CD14-positive monocyte (primary cell): ENCODE results near the gene IGFL1. TPM values are rescaled to one million over a fixed set of nuclear protein-coding genes. Genes with fewer than 3 reads are reported as not detected.
"Not testable (repeated sequence)": the region's sequence is repeated elsewhere in the genome, so short reads cannot be mapped to it uniquely, and the experiment has no call there.

Experiments
- DNase-seq, 3 donors: peaks; one replicate each; pipeline ENCODE4 v3.0.0-alpha.2; 2011 to 2022
- H2AFZ ChIP-seq: 2 replicates; pipeline ENCODE4 v1.6.0; 2012; ENCODE audit warnings: mild to moderate bottlenecking, low read depth, low read length, inconsistent platforms; ENCODE audit not compliant: insufficient read depth, poor library complexity, severe bottlenecking
- H3K27ac ChIP-seq, 2 donors: 1 replicate in 1 of 2; 2 replicates in 1 of 2; pipeline ENCODE4 v1.5.1; 2012 to 2013; ENCODE audit warnings: low read length in 2 of 2, control low read depth in 1 of 2, inconsistent platforms in 1 of 2, low read depth in 1 of 2, mild to moderate bottlenecking in 1 of 2
- H3K27me3 ChIP-seq, 2 donors: one replicate each; pipeline versions ENCODE4 v1.6.0 to v1.6.1; 2011 to 2013; ENCODE audit warnings: low read length in 2 of 2; ENCODE audit not compliant: control insufficient read depth in 2 of 2, insufficient read depth in 2 of 2
- H3K36me3 ChIP-seq, 2 donors: replicated peaks in 1 of 2; 1 replicate in 1 of 2; 2 replicates in 1 of 2; pipeline versions ENCODE4 v1.5.1 to v1.6.1; 2012 to 2013; ENCODE audit warnings: low read length in 2 of 2, control low read depth in 1 of 2, inconsistent platforms in 1 of 2, mild to moderate bottlenecking in 1 of 2; ENCODE audit not compliant: insufficient read depth in 2 of 2, control insufficient read depth in 1 of 2
- H3K4me1 ChIP-seq, 2 donors: 1 replicate in 1 of 2; 2 replicates in 1 of 2; pipeline versions ENCODE4 v1.5.1 to v1.6.1; 2012 to 2013; ENCODE audit warnings: low read length in 2 of 2, control low read depth in 1 of 2, inconsistent platforms in 1 of 2, mild to moderate bottlenecking in 1 of 2, moderate library complexity in 1 of 2; ENCODE audit not compliant: insufficient read depth in 2 of 2, control insufficient read depth in 1 of 2
- H3K4me2 ChIP-seq: replicated peaks from 2 replicates; pipeline ENCODE3; 2012; ENCODE audit warnings: low read length, moderate library complexity, mild to moderate bottlenecking; ENCODE audit not compliant: poor library complexity, severe bottlenecking; ENCODE audit errors: extremely low read depth
- H3K4me3 ChIP-seq, 3 experiments: fragments of 200-600 bp in 1 of 3; sonication (generic) in 1 of 3; replicated peaks in 1 of 3; 1 replicate in 2 of 3; 2 replicates in 1 of 3; pipeline ENCODE4 v1.5.1; 2011 to 2013; ENCODE audit warnings: low read length in 3 of 3, mild to moderate bottlenecking in 3 of 3, control low read depth in 2 of 3, low read depth in 2 of 3, inconsistent platforms in 1 of 3, moderate library complexity in 1 of 3
- H3K79me2 ChIP-seq: 2 replicates; pipeline ENCODE4 v1.6.0; 2012; ENCODE audit warnings: mild to moderate bottlenecking, control low read depth, inconsistent platforms, low read length, moderate library complexity; ENCODE audit not compliant: insufficient read depth
- H3K9ac ChIP-seq: 2 replicates; pipeline ENCODE4 v1.6.0; 2017; ENCODE audit warnings: low read length, mild to moderate bottlenecking; ENCODE audit not compliant: insufficient read depth, poor library complexity, severe bottlenecking
- H3K9me3 ChIP-seq, 2 donors: replicated peaks in 1 of 2; 1 replicate in 1 of 2; 2 replicates in 1 of 2; pipeline versions ENCODE4 v1.5.1 to v1.6.1; 2012 to 2013; ENCODE audit warnings: low read length in 2 of 2, control low read depth in 1 of 2; ENCODE audit not compliant: control insufficient read depth in 1 of 2, insufficient read depth in 1 of 2
- H4K20me1 ChIP-seq: 2 replicates; pipeline ENCODE4 v1.6.0; 2012; ENCODE audit warnings: mild to moderate bottlenecking, low read length, control low read depth, moderate library complexity; ENCODE audit not compliant: insufficient read depth
- H3K27ac Mint-ChIP-seq, 7 donors: one replicate each; pipeline ENCODE4 v1.8.0; 2020; ENCODE audit warnings: mild to moderate bottlenecking in 7 of 7, mixed read lengths in 7 of 7, moderate library complexity in 6 of 7, inconsistent platforms in 2 of 7
- H3K27me3 Mint-ChIP-seq, 3 donors: one replicate each; pipeline ENCODE4 v1.8.0; 2021 to 2022; ENCODE audit warnings: low read depth in 3 of 3, mild to moderate bottlenecking in 3 of 3, mixed read lengths in 3 of 3, moderate library complexity in 3 of 3, inconsistent platforms in 1 of 3
- H3K36me3 Mint-ChIP-seq, 2 donors: one replicate each; pipeline ENCODE4 v1.8.0; 2020; ENCODE audit warnings: mixed read lengths in 2 of 2, inconsistent platforms in 1 of 2, mild to moderate bottlenecking in 1 of 2
- H3K4me1 Mint-ChIP-seq: one replicate; pipeline ENCODE4 v1.8.0; 2020; ENCODE audit warnings: mild to moderate bottlenecking, mixed read lengths
- H3K4me3 Mint-ChIP-seq, 2 donors: one replicate each; pipeline ENCODE4 v1.8.0; 2020; ENCODE audit warnings: mild to moderate bottlenecking in 2 of 2, mixed read lengths in 2 of 2, moderate library complexity in 1 of 2
- H3K9me3 Mint-ChIP-seq, 7 donors: one replicate each; pipeline ENCODE4 v1.8.0; 2020 to 2022; ENCODE audit warnings: mixed read lengths in 7 of 7, mild to moderate bottlenecking in 6 of 7, moderate library complexity in 6 of 7, inconsistent platforms in 2 of 7
- WGBS: methylation state at CpG from one replicate; pipeline ENCODE4 v1.1.5; 2013; ENCODE audit warnings: missing lambda C conversion rate; ENCODE audit not compliant: insufficient coverage; 5-methylcytosine and 5-hydroxymethylcytosine counted together
- intact Hi-C, 2 donors: fragments of 100-400 bp; cut with micrococcal nuclease; formaldehyde crosslinking; loops; one replicate each; pipeline versions ENCODE4 v1.15.0 to v1.15.1; 2023
- polyA plus RNA-seq, 3 donors: library from polyadenylated mRNA; depleted of rRNA in 1 of 3; unstranded in 2 of 3; stranded (reverse) in 1 of 3; fragments of 300-500 nt in 2 of 3; fragments of >200 nt in 1 of 3; fragmentation: Illumina TruSeq in 2 of 3; gene quantifications; 1 replicate in 2 of 3; 2 replicates in 1 of 3; pipeline ENCODE4 v1.2.3, GENCODE V29; 2012 to 2021
- TF ChIP-seq, protein P1 (sequence below): fragments of 200-600 bp; IDR thresholded peaks from one replicate; pipeline ENCODE4 v1.8.0; 2022; ENCODE audit warnings: antibody characterized with exemption, mild to moderate bottlenecking

The IGFL1 gene
- polyA plus RNA-seq, 3 donors = not detected

DNA sequence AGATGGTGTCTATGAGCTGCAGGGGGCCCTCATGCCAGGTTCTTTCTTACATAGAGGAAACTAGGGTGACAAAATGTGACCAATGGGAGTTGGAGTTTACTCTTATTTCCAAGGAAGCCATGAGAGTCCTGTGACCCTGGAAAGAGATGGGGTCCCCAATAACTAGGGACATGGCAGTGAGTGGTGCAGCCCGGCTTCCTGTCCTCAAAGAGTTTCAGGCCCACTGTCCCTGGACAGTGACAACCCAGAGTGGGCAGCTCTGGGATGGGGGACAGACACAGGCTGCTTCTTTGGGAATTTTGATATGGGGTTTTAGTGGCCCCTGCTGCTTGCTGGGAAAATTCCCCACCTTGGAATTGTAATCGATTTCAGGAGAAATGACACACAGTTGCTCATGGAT lies 8.4 kb upstream of the IGFL1 start:
- no peak overlapping the region for H3K4me3 Mint-ChIP-seq
- H3K27ac Mint-ChIP-seq = no peak overlapping the region
- no peak overlapping the region for H3K4me2 ChIP-seq
- H3K9ac ChIP-seq = no peak overlapping the region
- H3K36me3 Mint-ChIP-seq = no peaks in the 10 kb centered on the region
- WGBS = 83% methylated on average over 1 of the region's 2 CpGs
- TF ChIP-seq, protein P1, sequence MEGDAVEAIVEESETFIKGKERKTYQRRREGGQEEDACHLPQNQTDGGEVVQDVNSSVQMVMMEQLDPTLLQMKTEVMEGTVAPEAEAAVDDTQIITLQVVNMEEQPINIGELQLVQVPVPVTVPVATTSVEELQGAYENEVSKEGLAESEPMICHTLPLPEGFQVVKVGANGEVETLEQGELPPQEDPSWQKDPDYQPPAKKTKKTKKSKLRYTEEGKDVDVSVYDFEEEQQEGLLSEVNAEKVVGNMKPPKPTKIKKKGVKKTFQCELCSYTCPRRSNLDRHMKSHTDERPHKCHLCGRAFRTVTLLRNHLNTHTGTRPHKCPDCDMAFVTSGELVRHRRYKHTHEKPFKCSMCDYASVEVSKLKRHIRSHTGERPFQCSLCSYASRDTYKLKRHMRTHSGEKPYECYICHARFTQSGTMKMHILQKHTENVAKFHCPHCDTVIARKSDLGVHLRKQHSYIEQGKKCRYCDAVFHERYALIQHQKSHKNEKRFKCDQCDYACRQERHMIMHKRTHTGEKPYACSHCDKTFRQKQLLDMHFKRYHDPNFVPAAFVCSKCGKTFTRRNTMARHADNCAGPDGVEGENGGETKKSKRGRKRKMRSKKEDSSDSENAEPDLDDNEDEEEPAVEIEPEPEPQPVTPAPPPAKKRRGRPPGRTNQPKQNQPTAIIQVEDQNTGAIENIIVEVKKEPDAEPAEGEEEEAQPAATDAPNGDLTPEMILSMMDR = no peak
- H3K36me3 ChIP-seq = no peaks in the 10 kb centered on the region
- H3K79me2 ChIP-seq = no peaks in the 10 kb centered on the region
- no peaks in the 10 kb centered on the region for H3K4me1 ChIP-seq
- intact Hi-C loops = no loop called here
- H4K20me1 ChIP-seq = no peaks in the 10 kb centered on the region
- no peaks in the 10 kb centered on the region for H3K27me3 ChIP-seq
- H3K4me1 Mint-ChIP-seq = no peaks in the 10 kb centered on the region
- DNase-seq = no peak
- peaks cover 0 to 2% (median 0%) of the 10 kb centered on the region in 7 donors for H3K9me3 Mint-ChIP-seq
- H3K4me3 ChIP-seq = no peak overlapping the region
- H2AFZ ChIP-seq = no peak overlapping the region
- peaks cover 2 to 15% (median 9%) of the 10 kb centered on the region in 3 donors for H3K27me3 Mint-ChIP-seq
- H3K9me3 ChIP-seq = no peaks in the 10 kb centered on the region
- no peak overlapping the region for H3K27ac ChIP-seq

DNA sequence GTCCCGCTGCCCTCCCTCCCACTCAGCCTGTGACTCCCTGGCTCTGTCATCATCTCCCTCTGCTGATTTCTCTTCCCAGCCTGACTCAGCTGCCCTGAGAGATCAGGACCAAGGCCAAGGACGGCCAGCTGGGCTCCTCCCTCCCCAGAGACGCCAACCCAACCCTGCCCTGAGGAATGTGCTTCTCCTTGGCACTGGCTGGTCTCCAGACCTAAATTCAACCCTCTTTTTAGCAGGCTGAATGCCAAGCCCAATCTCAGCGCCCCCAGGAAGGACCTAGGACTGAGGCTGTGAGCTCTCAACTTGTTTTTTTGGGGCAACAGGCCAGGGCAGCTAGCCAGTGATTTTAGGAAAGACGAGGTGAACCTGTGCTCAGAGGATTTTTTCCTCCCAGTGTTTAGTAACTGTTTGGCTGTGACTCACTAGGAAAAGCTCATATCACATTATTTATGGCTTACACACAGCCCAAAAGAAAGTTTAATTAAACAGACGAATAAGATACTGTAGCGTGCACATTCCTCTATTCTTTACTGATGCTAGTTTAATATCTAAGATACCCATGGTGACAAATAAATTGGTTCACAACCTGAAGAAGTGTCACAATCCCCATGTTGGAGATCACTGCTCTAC lies 7.4 kb upstream of the IGFL1 start:
- Histone ChIP-seq H3K4me3 (no peak overlapping the region), H3K9ac (no peak overlapping the region), H3K36me3 (no peaks in the 10 kb centered on the region), H3K4me2 (no peak overlapping the region), H2AFZ (no peak overlapping the region), H4K20me1 (no peaks in the 10 kb centered on the region), H3K4me1 (no peaks in the 10 kb centered on the region), H3K27ac (no peak overlapping the region), H3K27me3 (no peaks in the 10 kb centered on the region), H3K79me2 (no peaks in the 10 kb centered on the region), H3K9me3 (no peaks in the 10 kb centered on the region)
- H3K4me1 Mint-ChIP-seq = no peaks in the 10 kb centered on the region
- DNase-seq = no peak
- no peak overlapping the region for H3K27ac Mint-ChIP-seq
- H3K36me3 Mint-ChIP-seq = no peaks in the 10 kb centered on the region
- intact Hi-C loops = no loop called here
- TF ChIP-seq, protein P1 = no peak
- H3K9me3 Mint-ChIP-seq = peaks cover 0 to 2% (median 0%) of the 10 kb centered on the region in 7 donors
- H3K4me3 Mint-ChIP-seq = no peak overlapping the region
- peaks cover 6 to 13% (median 10%) of the 10 kb centered on the region in 3 donors for H3K27me3 Mint-ChIP-seq
- WGBS = 36% methylated on average over 4 of the region's 7 CpGs

DNA sequence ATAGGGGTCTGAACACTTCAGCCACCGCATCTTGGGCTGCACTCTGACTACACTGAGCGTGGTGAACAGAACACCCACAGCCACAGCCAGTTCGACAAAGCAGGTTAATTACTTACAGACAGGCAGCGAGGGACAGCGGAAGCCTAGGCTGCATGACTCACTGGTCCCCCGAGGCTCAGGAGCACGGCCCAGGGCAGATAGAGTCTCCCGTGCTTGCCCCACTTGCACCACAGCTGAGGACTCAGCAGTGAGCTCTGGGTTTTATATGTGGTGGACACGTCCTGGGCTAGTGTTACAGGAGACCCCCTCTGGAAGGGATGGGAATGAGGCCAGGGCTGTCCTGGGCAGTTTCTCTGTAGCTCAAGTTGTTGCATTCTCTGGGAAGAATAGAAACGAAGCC lies 5.8 kb upstream of the IGFL1 start:
- H3K27ac Mint-ChIP-seq, H3K9me3 Mint-ChIP-seq, H3K4me1 ChIP-seq, H3K4me1 Mint-ChIP-seq, H3K4me2 ChIP-seq, intact Hi-C loops, H2AFZ ChIP-seq, H3K4me3 Mint-ChIP-seq, H3K36me3 Mint-ChIP-seq, H3K9me3 ChIP-seq, H3K27me3 Mint-ChIP-seq, H3K36me3 ChIP-seq, H3K79me2 ChIP-seq, H3K9ac ChIP-seq, H4K20me1 ChIP-seq, H3K27me3 ChIP-seq, H3K27ac ChIP-seq, DNase-seq, H3K4me3 ChIP-seq: not testable (repeated sequence)
- 93% methylated on average over 6 of the region's 10 CpGs for WGBS
